Effector memory CD8-positive, alpha-beta T cell (primary cell): ENCODE data around the gene FPR2.
"Not testable (repeated sequence)": the region's sequence is repeated elsewhere in the genome, so short reads cannot be mapped to it uniquely, and the experiment has no call there.

Experiments
- ATAC-seq: fragments of 150-1000 bp; cut with Tn5 transposase; replicated peaks from 2 replicates; pipeline ENCODE4 v1.10.0; 2021; ENCODE audit warnings: mild to moderate bottlenecking, moderate library complexity
- DNase-seq, 3 experiments: peaks; one replicate each; pipeline ENCODE4 v3.0.0; 2021
- H3K27ac Mint-ChIP-seq, 2 donors: one replicate each; pipeline ENCODE4 v1.8.0; 2022; ENCODE audit warnings: mild to moderate bottlenecking in 2 of 2, mixed read lengths in 2 of 2, moderate library complexity in 2 of 2
- H3K27me3 Mint-ChIP-seq, 2 donors: one replicate each; pipeline ENCODE4 v1.8.0; 2022; ENCODE audit warnings: mixed read lengths in 2 of 2
- H3K36me3 Mint-ChIP-seq: one replicate; pipeline ENCODE4 v1.8.0; 2022; ENCODE audit warnings: mild to moderate bottlenecking, moderate library complexity, mixed read lengths; ENCODE audit not compliant: insufficient read depth
- H3K4me1 Mint-ChIP-seq, 2 donors: one replicate each; pipeline ENCODE4 v1.8.0; 2022; ENCODE audit warnings: low read depth in 2 of 2, mixed read lengths in 2 of 2
- H3K4me3 Mint-ChIP-seq, 2 donors: one replicate each; pipeline ENCODE4 v1.8.0; 2022; ENCODE audit warnings: mild to moderate bottlenecking in 2 of 2, mixed read lengths in 2 of 2, moderate library complexity in 2 of 2
- H3K9me3 Mint-ChIP-seq, 2 donors: one replicate each; pipeline ENCODE4 v1.8.0; 2022; ENCODE audit warnings: mixed read lengths in 2 of 2

The FPR2 gene

DNA sequence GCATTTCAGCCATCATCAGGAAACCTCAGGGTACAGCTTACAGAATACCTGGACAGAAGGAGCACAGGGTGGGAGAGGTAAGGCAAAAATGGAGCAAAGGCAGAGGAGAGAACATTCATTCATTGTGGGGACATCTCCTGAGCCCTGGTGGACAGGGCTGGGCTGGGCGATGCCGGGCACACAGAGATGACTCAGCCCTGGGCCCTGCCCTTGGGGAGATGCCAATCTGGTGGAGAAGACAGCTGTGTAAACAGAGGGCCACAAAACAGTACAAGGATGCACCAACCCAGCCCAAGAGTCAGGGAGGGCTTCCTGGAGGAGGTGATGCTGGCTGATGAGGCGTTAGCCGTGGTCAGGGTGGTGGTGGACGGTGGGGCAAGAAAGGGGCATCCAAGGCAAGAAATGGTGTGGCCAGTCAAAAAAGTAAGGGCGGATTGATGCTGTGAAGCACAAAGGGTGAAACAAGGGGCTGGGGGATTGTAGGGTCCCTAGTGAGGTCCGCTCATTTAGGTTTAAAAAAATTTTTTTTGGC is 33.6 kb upstream of the FPR2 start:
- Mint-ChIP-seq H3K27me3 (peaks cover 47 to 74% of the 10 kb centered on the region in 2 donors), H3K36me3 (no peaks in the 10 kb centered on the region), H3K4me1 (no peaks in the 10 kb centered on the region), H3K9me3 (peaks cover 0 to 9% of the 10 kb centered on the region in 2 donors), H3K4me3 (no peak overlapping the region), H3K27ac (no peak overlapping the region)
- DNase-seq = no peak
- no peak for ATAC-seq

DNA sequence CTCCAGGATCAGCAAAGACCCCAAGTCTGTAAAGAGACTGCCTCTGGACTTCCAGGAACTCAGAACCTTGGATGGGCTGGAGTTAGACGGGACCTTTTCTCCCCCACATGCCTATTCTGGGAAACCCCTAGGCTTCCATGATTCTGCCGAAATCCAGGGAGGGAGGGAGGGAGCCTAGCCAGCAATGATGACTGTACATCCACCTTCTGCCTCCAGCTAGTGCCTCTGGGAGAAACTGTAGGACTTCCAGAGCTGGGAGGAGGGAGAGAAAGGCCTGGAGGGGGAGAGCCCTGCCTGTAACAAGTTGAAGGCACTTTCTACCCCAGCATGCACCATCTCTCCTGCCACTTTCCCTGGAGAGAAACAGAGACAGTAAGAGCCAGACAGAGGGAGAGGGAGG is 31.2 kb upstream of the FPR2 start:
- Mint-ChIP-seq H3K27ac (no peak overlapping the region), H3K27me3 (peaks cover 38 to 58% of the 10 kb centered on the region in 2 donors), H3K36me3 (no peaks in the 10 kb centered on the region), H3K4me1 (no peaks in the 10 kb centered on the region), H3K4me3 (no peak overlapping the region), H3K9me3 (peaks cover 0 to 9% of the 10 kb centered on the region in 2 donors)
- ATAC-seq (no peak), DNase-seq (no peak)

DNA sequence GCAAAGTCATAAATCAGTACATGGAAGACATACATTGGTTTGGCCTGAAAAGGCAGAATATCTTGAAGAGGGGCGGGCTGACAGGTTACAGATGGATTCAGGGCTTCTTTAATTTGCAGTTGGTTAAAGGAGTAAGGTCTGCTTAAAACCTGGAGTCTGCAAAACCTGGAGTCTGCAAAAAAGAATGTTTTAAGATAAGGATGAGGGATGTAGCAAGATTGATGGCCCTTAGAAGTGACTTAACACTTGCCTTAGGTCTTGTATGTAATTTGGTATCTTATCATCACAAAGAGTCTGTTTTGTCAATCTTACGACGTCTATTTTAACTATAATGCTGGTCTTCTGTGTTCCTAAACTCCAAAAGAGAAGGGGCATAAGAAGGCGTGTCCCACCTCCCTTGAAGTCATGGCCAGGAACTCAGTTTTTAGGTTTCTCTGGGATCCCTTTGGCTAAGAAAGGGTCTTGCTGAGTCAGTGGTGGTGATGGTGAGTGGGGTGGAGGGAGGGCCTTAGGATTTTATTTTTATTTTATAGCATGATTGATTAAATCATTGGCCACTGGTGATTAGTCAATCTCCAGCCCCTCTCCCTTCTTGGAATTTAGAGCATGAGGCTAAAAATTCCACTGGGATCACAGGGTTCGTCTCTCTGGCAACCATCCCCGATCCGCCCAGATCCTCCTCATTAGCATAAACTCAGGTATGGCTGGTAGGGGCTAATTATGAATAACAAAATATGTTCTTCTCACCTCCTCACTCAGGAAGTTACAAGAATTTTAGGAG is 27.0 kb upstream of the FPR2 start:
- ATAC-seq (no peak), DNase-seq (no peak)
- Mint-ChIP-seq H3K4me1 (no peaks in the 10 kb centered on the region), H3K9me3 (peaks cover 0 to 5% of the 10 kb centered on the region in 2 donors), H3K27ac (no peak overlapping the region), H3K27me3 (peaks cover 3 to 45% of the 10 kb centered on the region in 2 donors), H3K4me3 (no peak overlapping the region), H3K36me3 (no peaks in the 10 kb centered on the region)

DNA sequence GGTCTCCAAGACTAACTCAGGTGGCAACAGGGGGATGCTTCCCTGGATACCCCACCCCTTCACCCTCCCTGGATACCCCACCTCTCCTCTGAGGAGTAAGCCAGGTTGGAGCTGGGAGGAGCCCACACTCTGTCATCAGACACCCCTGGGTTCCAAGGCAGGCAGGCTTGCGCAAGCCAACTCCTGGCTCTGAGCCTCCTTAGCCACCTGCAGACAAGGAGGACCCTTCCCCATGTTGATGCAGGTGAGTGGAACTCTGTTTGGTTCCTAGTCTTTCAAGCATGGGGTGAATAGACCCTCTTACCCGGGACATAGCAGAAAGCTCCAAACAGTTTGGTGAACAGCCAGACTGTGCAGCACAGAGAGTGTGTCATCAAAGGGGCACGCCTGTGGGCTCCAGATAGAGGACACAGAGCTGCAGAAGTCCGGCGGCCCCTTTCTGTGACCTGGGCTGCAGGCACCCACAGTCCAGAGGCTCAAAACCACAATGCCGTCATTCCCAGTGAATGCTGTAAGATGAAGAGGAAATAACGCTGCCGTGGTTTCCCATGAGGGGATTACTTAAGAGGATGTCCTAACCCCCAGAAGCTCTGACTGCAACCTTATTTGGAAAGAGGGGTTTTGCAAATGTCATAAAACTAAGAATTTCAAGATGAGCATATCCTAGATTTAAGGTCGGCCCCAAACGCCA is 25.1 kb upstream of the FPR2 start:
- Mint-ChIP-seq H3K27ac (no peak overlapping the region), H3K36me3 (no peaks in the 10 kb centered on the region), H3K9me3 (peaks cover 0 to under 1% of the 10 kb centered on the region in 2 donors), H3K4me1 (no peaks in the 10 kb centered on the region), H3K27me3 (peaks cover 0 to 49% of the 10 kb centered on the region in 2 donors), H3K4me3 (no peak overlapping the region)
- no peak for DNase-seq
- ATAC-seq = no peak

DNA sequence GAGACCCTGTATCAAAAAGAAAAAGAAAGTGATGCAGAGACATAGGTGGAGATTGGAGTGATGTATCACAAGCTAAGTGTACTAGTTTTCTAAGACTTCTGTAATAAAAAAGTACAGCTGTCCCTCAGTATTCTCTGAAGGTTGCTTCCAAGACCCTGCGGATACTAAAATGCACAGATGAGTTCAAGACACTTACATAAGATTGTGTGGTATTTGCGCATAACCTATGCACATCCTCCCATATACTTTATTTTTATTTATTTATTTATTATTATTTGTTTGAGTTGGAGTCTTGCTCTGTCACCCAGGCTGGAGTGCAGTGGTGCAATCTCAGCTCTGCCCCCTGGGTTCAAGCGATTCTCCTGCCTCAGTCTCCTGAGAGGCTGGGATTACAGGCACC is 23.6 kb upstream of the FPR2 start:
- no peaks in the 10 kb centered on the region for H3K4me1 Mint-ChIP-seq
- H3K27ac Mint-ChIP-seq = no peak overlapping the region
- H3K9me3 Mint-ChIP-seq = no peaks in the 10 kb centered on the region
- ATAC-seq (no peak), DNase-seq (no peak)
- no peak overlapping the region for H3K4me3 Mint-ChIP-seq
- H3K27me3 Mint-ChIP-seq = peaks cover 0 to 38% of the 10 kb centered on the region in 2 donors
- no peaks in the 10 kb centered on the region for H3K36me3 Mint-ChIP-seq

DNA sequence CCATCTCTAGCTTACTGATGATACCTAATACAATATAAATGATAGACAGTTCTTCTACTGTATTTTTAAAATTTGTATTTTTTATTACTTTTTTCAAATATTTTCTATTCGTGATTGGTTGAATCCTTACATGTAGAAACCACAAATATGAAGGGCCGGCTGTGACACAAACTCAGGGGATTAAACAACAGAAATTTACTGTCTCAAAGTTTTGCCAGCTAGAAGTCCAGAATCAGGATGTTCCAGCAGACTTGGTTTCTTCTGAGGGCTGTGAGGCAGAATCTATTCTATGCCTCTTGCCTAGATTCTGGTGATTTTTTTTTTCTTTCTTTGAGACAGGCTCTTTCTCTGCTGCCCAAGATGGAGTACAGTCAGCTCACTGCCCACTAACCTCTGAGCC is 23.1 kb upstream of the FPR2 start:
- Mint-ChIP-seq H3K36me3 (no peaks in the 10 kb centered on the region), H3K4me1 (no peaks in the 10 kb centered on the region), H3K4me3 (no peak overlapping the region), H3K9me3 (no peaks in the 10 kb centered on the region), H3K27ac (no peak overlapping the region), H3K27me3 (peaks cover 3 to 34% of the 10 kb centered on the region in 2 donors)
- DNase-seq (no peak), ATAC-seq (no peak)

DNA sequence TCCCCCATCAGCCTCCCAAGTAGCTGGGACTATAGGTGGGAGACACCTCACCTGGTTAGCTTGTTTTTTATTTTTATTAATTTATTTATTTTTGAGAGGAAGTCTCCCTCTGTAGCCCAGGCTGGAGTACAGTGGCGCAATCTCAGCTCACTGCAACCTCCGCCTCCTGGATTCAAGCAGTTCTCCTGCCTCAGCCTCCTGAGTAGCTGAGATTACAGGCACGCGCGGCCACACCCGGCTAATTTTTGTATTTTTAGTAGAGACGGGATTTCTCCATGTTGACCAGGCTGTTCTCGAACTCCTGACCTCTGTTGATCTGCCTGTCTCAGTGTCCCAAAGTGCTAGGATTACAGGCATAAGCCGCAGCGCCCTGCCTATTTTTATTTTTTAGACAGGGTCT is 22.5 kb upstream of the FPR2 start:
- not testable (repeated sequence) for H3K27ac Mint-ChIP-seq, H3K4me1 Mint-ChIP-seq, ATAC-seq, H3K4me3 Mint-ChIP-seq, H3K9me3 Mint-ChIP-seq, DNase-seq, H3K36me3 Mint-ChIP-seq
- H3K27me3 Mint-ChIP-seq = peaks cover 8 to 34% of the 10 kb centered on the region in 2 donors

DNA sequence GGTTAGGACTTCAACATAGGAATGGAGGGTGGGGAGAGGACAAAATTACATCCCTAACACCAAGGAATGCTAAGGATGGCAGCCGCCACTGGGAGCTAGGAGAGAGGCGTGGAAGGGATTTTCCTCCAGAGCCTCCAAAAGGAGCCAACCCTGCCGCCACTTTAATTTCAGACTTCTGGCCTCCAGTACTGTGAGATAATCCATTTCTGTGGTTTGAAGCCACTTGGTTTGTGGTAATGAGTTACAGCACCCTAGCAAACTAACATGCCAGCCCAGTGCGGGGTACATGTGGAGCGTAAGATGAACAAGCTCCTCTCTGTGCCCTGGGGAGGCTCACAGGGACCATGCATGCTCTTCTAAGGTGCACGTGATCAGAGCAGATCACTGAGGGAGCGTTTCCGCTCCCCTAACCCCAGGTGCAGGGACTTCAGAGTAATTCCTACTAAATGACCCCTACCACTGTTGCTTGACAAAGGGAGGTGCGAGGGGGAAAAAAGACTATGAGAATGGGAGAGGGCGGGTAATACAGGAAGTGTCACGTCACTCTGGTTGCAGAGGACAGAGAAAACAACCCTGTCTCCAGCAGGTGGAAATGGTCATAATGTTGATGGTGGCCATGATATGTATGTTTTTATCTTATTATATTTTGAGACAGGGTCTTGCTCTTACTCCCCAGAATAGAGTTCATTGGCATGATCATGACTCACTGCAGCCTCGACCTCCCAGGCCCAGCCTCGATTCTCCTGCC is 21.3 kb upstream of the FPR2 start:
- H3K4me1 Mint-ChIP-seq = no peaks in the 10 kb centered on the region
- H3K36me3 Mint-ChIP-seq = no peaks in the 10 kb centered on the region
- peaks cover 12 to 34% of the 10 kb centered on the region in 2 donors for H3K27me3 Mint-ChIP-seq
- no peak for DNase-seq
- no peak for ATAC-seq
- no peaks in the 10 kb centered on the region for H3K9me3 Mint-ChIP-seq
- H3K4me3 Mint-ChIP-seq = no peak overlapping the region
- no peak overlapping the region for H3K27ac Mint-ChIP-seq

DNA sequence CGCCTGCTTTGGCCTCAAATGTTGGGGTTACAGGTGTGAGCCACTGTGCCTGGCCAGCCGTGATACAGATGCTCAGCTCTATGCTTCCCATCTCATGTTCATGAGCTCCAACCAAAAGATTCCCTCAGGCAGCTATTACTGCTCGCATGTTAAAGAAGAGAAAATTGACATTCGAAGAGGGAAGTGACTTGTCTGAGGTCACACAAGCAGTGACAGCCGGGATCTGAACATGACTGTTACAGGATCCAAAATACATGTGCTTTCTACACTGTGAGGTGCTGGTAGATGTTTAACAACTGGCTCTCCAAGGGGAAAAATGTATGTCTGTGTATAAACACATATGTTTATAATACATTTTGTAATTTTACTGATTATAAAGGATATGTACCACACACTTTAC is 20.6 kb upstream of the FPR2 start:
- Mint-ChIP-seq H3K27ac (no peak overlapping the region), H3K36me3 (no peaks in the 10 kb centered on the region), H3K9me3 (no peaks in the 10 kb centered on the region), H3K4me3 (no peak overlapping the region), H3K27me3 (peaks cover 12 to 30% of the 10 kb centered on the region in 2 donors), H3K4me1 (no peaks in the 10 kb centered on the region)
- ATAC-seq (no peak), DNase-seq (no peak)

DNA sequence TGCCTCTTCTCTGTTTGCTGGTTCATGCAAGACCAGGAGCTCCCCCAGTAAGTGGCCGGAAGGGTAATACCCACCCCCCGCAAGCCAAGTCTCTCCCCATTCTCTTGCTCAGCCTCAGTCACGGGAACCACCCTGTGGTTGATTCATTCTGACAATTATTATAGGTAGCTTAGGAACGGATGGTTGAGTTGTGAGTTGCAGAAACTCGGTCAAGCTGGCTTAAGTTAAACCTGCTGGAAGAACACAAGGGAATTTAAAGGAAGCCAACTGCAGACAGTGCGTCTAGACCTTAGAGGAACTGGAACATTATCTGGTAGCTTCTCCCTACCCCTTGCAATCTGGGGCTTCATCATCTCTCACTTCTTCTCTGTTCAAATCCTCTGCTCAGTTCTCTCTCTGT is 18.2 kb upstream of the FPR2 start:
- peaks cover 10 to 12% of the 10 kb centered on the region in 2 donors for H3K27me3 Mint-ChIP-seq
- H3K4me1 Mint-ChIP-seq = no peaks in the 10 kb centered on the region
- ATAC-seq = no peak
- peaks cover 3% of the 10 kb centered on the region for H3K36me3 Mint-ChIP-seq
- H3K4me3 Mint-ChIP-seq = no peak overlapping the region
- DNase-seq = no peak
- H3K27ac Mint-ChIP-seq = no peak overlapping the region
- H3K9me3 Mint-ChIP-seq = no peaks in the 10 kb centered on the region

DNA sequence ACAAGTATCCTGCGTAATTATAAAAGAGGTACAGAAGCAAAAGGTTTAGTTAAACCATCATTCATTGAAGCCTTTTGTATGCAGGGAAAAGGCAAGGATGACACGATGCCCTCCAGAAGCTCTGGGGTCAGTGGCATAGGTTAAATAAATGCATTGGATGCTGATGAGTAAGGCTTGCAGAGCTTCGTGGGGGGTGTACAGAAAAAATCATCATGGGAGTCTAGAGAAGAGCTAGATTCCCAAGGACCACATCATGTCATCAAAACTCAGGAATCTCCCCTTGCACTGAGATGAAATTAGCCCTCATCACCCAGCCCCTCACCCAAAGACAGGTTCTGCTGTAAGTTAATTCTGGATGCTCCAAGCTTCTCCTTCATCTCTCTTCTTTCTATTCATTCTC is 17.6 kb upstream of the FPR2 start:
- no peaks in the 10 kb centered on the region for H3K4me1 Mint-ChIP-seq
- H3K4me3 Mint-ChIP-seq = no peak overlapping the region
- no peaks in the 10 kb centered on the region for H3K9me3 Mint-ChIP-seq
- peaks cover 10 to 12% of the 10 kb centered on the region in 2 donors for H3K27me3 Mint-ChIP-seq
- DNase-seq = no peak
- H3K36me3 Mint-ChIP-seq = peaks cover 3% of the 10 kb centered on the region
- no peak for ATAC-seq
- no peak overlapping the region for H3K27ac Mint-ChIP-seq

DNA sequence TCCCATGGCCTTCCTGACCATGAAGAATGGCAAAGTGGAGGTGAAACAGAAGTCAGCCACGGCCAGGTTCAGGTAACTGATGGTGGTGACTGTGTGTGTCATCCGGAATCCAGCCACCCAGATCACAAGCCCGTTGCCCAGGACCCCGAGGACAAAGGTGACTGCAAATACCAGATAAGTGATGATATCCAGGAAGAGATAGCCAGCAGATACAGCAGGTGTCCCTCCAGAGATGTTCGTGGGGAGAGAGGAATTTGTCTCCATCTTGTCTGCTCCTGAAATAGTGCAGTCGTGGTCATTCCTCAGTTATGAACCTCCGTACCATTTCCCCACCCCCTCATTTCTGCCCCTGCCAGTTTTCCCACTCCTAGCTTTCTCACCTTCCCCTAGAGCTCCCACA is 14.2 kb upstream of the FPR2 start:
- no peaks in the 10 kb centered on the region for H3K4me1 Mint-ChIP-seq
- peaks cover 3% of the 10 kb centered on the region for H3K36me3 Mint-ChIP-seq
- no peak overlapping the region for H3K4me3 Mint-ChIP-seq
- no peak overlapping the region for H3K27ac Mint-ChIP-seq
- ATAC-seq (no peak), DNase-seq (no peak)
- H3K9me3 Mint-ChIP-seq = peaks cover 0 to 2% of the 10 kb centered on the region in 2 donors
- peaks cover 0 to 12% of the 10 kb centered on the region in 2 donors for H3K27me3 Mint-ChIP-seq

DNA sequence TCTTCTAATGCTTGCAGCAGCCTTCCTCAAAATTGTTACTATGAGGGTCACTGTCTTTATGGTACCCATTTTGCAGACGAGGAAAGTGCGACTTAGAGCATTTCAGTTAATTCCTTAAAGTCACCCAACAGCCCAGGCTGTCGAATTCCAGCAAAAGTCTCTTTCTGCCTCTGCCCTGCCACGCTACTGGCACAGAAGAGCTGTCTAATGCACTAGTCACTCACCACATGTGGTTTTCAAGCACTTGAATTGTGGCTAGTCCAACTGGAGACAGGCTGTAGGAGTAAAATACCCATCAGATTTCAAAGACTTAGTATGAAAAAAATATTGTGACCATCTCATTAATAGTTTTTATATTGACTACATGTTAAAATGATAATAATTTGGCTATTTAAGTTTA is 11.0 kb upstream of the FPR2 start:
- no peak overlapping the region for H3K27ac Mint-ChIP-seq
- DNase-seq (no peak), ATAC-seq (no peak)
- H3K4me1 Mint-ChIP-seq = no peaks in the 10 kb centered on the region
- H3K27me3 Mint-ChIP-seq = peaks cover 0 to 1% of the 10 kb centered on the region in 2 donors
- H3K4me3 Mint-ChIP-seq = no peak overlapping the region
- H3K9me3 Mint-ChIP-seq = peaks cover under 1 to 2% of the 10 kb centered on the region in 2 donors
- H3K36me3 Mint-ChIP-seq = peaks cover 3% of the 10 kb centered on the region
